DMS153 treated with DMSO at 0.1 percent for 48 hours (cell line): Measurements from ENCODE around the gene DDX52.
"Not testable (repeated sequence)": the region's sequence is repeated elsewhere in the genome, so short reads cannot be mapped to it uniquely, and the experiment has no call there.

Experiments used
- DNase-seq: peaks from one replicate; lab custom pipeline; 2025; ENCODE audit not compliant: unreplicated experiment; lab: John Stamatoyannopoulos, UW

The DDX52 gene

DNA sequence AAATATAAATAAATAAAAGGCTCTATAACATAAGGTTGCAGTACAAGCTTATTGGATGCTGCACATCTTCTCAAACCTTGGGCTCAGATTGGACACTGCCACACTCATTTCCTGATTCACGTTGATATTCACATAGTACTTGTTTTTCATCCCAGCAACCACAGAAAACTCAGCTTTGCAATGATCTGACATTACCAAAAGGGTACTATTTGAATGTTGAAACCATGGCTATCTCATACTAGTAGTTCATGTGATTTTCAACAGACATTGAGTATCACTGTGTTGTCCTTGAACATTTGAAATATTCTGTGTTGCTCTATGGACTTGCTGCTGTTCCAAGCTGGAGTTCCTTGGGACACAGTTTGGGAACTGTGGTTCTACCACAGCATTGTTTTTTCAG, 14.0 kb upstream of the DDX52 start:
- no peak for DNase-seq

DNA sequence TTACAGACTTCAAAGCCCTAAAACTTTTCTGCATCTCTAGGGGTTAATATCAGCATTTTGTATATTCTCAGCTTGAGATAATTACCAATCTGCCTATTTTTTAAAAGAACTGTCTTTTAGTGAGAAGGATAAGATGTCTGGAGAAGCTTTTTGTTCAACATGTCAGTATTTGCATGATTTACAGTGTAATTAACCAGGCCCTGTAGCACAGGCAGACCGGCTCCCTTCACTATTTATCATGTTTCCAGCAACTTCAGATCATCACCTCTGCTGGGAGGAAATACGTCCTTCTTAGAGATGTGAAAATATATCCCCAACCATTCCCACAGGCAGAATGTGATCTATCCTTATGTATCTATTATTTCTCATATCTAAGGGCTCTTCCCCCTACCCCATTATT, 8.6 kb upstream of the DDX52 start:
- no peak for DNase-seq

GRCh38 chr17:37650419-37651003, 7.3 kb upstream of the DDX52 start:
- DNase-seq: peak; percentile 34

DNA sequence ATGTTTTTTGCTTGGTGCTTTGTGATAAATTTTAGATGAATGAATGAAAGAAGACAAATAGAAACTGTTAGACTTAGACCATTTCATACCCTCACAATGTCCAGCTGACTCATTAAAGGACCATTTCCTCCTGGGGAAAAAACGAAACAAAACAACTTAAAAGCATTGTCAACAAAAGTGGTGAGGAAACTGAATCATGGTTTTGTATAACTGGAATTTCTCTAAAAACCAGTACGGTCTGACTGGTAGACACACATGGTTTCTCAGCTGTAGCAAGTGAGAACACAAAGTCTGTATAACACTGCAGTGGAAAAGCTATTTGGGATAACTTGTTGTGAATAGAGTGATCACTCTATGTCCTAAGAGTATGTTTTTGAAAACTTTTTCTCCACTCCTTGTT, 5.3 kb upstream of the DDX52 start:
- no peak for DNase-seq

- no peak for DNase-seq
Measured at GRCh38 chr17:37647856-37648255, 4.6 kb upstream of the DDX52 start.

DNA sequence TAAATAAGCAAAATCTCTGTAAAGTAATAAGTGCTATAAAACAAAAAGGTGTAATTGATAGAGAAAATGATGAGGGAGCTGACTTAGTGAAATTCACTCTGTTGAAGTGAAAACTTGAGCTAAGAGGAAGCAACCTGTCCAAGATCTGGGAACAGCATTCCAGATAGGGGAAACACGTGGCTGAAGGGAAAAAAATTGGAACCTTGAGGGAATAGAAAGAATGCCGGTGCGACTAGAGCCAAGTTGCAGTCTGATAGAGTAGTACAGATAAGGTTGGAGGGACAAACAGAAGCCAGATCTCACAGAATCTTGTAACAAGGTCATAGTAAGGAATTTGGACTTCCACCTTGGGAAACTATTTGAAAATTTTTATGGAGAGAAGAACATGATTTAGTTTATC, 623 bp upstream of the DDX52 start:
- DNase-seq: no peak

DNA sequence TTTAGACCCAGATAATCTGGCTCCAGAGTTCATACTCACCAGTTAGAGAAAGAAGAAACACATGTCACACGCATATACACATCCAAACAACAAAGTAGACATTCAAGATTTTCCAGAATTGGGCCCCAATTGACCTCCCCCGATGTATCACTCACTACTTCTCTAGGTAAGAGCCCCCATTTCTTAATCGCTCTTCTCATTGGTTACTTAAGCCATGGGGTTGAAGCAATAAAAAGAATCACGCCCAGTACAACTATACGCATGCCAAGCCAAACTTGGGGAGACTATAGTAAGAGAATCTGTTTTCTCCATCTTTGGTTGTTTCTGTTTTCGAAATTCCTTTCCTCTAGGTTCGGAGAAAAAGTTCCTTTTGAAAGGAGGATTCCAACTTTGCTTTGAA, 565 bp downstream of the DDX52 start:
- DNase-seq: no peak

DNA sequence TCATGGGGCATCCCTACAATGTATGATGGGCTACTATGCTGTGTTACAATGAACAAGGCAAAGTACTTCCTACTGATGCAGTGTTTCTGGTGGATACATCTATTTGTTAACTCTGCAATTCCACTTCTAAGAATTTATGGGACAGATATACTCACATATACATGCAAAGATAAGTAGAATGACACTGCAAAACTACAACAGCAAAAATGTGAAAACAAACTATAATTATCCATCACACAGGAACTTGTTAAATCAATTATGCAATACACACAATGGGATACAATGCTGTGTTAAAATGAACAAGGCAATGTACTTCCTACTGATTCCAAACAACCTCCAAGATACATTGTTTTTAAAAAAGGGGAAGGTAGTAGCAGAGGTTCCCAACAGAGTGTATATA, 3.2 kb downstream of the DDX52 start:
- no peak for DNase-seq

GRCh38 chr17:37637956-37638355, 5.3 kb downstream of the DDX52 start:
- DNase-seq: no peak

DNA sequence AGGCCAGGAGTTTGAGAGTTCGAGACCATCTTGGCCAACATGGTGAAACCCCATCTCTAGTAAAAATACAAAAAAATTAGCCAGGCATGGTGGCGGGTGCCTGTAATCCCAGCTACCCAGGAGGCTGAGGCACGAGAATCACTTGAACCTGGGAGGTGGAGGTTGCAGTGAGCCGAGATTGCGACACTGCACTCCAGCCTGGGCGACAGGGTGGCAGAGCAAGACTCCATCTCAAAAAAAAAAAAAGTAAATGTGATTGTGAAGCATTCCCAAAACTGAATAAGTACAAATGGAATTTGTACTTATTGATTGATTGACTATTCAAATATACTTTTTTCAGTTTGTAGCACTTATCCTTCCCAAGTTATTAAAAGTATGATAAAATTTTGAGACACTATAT, 26.8 kb downstream of the DDX52 start:
- DNase-seq: not testable (repeated sequence)

GRCh38 chr17:37614823-37615222, 28.4 kb downstream of the DDX52 start:
- no peak for DNase-seq

DNA sequence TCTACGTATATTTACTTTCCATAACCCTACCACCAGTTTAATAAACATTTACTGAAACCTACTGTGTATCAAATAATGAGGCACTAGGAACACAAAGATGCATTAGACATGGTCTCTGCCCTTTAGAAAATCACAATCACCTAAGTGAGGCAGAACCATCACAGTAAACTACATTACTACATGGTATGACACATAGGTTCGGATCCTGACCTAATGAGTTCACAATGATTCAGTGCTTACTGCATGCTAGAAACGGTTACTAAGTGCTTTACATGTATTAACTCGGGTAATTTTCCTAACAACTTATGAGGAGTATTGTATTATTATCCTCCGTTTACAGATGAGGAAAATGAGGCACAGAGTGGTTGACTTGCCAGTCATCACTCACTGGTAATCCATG, 28.9 kb downstream of the DDX52 start:
- DNase-seq: no peak

GRCh38 chr17:37610971-37611370, 32.3 kb downstream of the DDX52 start:
- no peak for DNase-seq

- not testable (repeated sequence) for DNase-seq
Measured at GRCh38 chr17:37610041-37610420, 33.2 kb downstream of the DDX52 start.

GRCh38 chr17:37609170-37610040, 33.8 kb downstream of the DDX52 start, which contains the start of gene SYNRG:
SYNRG (minus strand) TSS chr17:37609418; CDS start chr17:37609355, 63 bp downstream.
- peak; percentile 86 for DNase-seq

DNA sequence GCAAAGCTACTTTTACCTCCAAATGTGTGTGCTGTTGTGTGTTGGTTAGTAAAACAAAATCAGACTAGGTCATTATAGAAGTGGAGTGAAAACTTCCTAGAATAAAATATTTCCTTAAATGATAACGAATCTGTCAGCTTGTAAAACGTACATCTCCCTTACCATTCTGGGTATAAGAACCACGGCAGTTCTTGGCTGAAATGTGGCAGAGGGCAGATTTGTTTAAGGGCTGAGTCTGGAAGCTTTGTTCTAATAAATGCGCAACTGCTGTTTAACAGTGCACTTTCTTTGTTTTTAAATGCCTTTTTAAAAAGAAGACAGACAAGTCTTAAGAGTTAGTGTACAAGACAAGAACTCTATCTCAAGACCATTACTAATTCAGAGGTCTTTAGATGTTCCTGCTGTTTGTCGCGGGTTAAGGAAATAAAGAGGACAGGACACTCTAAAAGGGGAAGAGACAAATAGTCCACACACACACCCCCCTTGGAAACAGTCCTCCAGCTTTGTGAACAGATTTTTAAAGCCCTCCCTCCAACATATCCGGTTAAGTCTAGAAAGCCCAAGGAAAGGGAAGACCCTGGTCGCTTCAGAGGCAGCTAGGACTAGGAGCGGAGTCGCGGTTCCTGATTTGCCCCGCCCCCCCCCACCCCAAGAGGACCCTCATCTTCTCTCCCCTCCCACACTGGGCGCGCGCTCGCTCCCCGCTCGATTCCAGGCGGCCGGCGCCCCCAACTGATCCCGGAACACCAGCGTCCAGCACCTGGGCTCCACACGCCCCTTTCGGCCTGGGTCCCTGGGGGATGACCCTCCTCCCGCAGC, 34.7 kb downstream of the DDX52 start:
- DNase-seq: peak; percentile 1

- DNase-seq: no peak
Measured at GRCh38 chr17:37607637-37608331, 35.5 kb downstream of the DDX52 start.

GRCh38 chr17:37605813-37606505, 37.3 kb downstream of the DDX52 start:
- no peak for DNase-seq

- no peak for DNase-seq
Measured at GRCh38 chr17:37605081-37605480, 38.2 kb downstream of the DDX52 start.

GRCh38 chr17:37604556-37604955, 38.7 kb downstream of the DDX52 start:
- DNase-seq: no peak

DNA sequence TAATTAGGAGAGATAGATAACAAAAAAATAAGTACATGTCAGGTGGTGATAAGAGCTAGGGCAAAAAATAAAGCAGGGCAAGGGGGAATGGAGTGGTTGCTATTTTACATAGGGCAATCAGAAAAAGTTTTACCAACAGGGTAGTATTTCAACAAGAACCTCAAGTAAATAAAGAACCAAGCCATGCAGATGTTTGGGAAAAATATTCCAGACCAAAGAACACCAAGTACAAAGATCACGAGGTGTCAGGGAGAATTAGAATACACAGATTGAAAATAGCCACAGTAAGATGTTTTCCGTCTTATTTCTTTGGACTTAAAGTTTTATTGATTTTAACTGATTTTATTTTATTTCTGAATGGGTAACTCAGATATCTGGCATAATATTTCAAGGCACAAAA, 45.1 kb downstream of the DDX52 start:
- DNase-seq: no peak
